Measurements from ENCODE around the gene BLTP1. TPM values are rescaled to one million over a fixed set of nuclear protein-coding genes. Genes with fewer than 3 reads are reported as not detected.

The BLTP1 gene
- total and polyA plus RNA-seq, 5 donors, result 14.6 to 55.2 (median 38.0) TPM

DNA sequence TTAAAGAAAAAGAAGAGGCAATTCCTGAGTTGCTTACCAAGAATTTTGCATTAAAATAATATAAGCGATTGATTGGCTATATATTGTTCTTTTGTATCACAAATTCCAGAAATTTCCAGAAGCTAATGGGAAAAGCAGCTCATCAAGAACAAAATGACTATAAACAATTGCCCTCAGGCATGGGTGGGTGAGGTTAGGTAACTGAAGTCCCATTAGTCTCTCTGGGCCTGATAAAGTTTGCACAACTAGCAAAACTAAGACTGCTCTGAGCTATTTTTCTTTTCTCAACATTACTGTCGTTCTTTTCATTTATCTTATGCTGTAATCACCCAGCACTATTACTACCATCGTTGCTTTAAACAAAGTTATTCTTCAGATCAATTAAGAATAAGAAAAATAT is 19.2 kb upstream of the BLTP1 start:
- WGBS, result 74% methylated on average over 3 of the region's 3 CpGs
- ATAC-seq, result no peak
- Histone ChIP-seq H3K4me3 (ENCODE audit: low read length) (no peak overlapping the region), H3K4me1 (ENCODE audit: control insufficient read depth, insufficient read depth, low read length) (no peaks in the 10 kb centered on the region), H3K9me3 (ENCODE audit: control insufficient read depth, low read length) (no peaks in the 10 kb centered on the region), H3K27ac (ENCODE audit: low read length) (no peak overlapping the region), H3K27me3 (ENCODE audit: control insufficient read depth, insufficient read depth) (no peaks in the 10 kb centered on the region)
- DNase-seq, result no peak
- intact Hi-C loops (cut with DNase I), result no loop called here

DNA sequence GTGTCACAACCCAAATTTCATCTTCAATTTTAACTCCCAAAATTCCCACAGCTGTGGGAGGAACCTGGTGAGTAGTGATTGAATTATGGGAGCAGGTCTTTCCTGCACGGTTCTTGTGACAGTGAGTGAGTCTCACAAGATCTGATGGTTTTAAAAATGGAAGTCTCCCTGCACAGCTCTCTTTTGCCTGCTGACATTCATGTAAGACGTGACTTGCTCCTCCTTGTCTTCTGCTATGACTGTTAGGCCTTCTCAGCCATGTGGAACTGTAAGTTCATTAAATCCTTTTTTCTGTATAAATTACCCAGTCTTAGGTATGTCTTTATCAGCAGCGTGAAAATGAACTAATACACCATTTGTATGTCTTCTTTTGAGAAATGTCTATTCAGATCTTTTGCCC is 13.0 kb upstream of the BLTP1 start:
- no peaks in the 10 kb centered on the region for H3K9me3 ChIP-seq (ENCODE audit: control insufficient read depth, low read length)
- 84% methylated on average over 3 of the region's 3 CpGs for WGBS
- H3K4me3 ChIP-seq (ENCODE audit: low read length), result no peak overlapping the region
- ATAC-seq (no peak), DNase-seq (no peak)
- intact Hi-C loops (cut with DNase I), result no loop called here
- H3K27me3 ChIP-seq (ENCODE audit: control insufficient read depth, insufficient read depth), result no peaks in the 10 kb centered on the region
- H3K27ac ChIP-seq (ENCODE audit: low read length), result no peak overlapping the region
- H3K4me1 ChIP-seq (ENCODE audit: control insufficient read depth, insufficient read depth, low read length), result no peaks in the 10 kb centered on the region

DNA sequence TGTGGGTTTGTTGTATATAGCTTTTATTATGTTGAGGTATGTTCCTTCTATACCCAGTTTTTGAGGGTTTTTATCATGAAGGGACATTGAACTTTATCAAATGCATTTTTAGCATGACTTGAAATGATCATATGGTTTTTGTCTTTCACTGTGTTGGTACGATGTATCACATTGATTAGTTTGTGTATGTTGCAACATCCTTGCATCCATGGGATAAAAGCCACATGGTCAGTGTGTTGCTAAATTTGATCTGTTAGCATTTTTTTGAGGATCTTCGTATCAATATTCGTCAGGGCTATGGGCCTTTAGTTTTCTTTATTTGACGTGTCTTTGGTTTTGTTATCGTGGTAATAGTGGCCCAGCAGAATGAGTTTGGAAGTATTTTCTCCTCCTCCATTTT is 11.3 kb upstream of the BLTP1 start:
- no peak for DNase-seq
- H3K9me3 ChIP-seq (ENCODE audit: control insufficient read depth, low read length), result no peaks in the 10 kb centered on the region
- no peaks in the 10 kb centered on the region for H3K27me3 ChIP-seq (ENCODE audit: control insufficient read depth, insufficient read depth)
- 90% methylated on average over 5 of the region's 5 CpGs for WGBS
- no peak for ATAC-seq
- intact Hi-C loops (cut with DNase I), result no loop called here
- no peak overlapping the region for H3K4me3 ChIP-seq (ENCODE audit: low read length)
- no peaks in the 10 kb centered on the region for H3K4me1 ChIP-seq (ENCODE audit: control insufficient read depth, insufficient read depth, low read length)
- no peak overlapping the region for H3K27ac ChIP-seq (ENCODE audit: low read length)

DNA sequence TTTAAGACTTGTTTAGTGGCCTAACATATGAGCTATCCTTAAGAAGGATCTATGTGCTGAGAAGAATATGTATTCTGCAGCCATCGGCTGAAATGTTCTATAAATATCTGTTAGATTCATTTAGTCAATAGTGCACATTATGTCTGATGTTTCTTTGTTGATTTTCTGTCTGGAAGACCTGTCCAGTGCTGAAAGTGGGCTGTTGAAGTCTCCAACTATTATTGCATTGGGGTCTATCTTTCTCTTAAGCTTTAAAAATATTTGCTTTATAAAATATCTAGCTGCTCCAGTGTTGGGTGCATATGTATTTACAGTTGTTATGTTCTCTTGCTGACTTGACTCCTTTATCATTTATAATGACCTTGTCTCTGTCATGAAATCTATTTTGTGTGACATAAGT is 9.4 kb upstream of the BLTP1 start:
- Histone ChIP-seq H3K4me3 (ENCODE audit: low read length) (no peak overlapping the region), H3K27me3 (ENCODE audit: control insufficient read depth, insufficient read depth) (no peaks in the 10 kb centered on the region), H3K4me1 (ENCODE audit: control insufficient read depth, insufficient read depth, low read length) (no peaks in the 10 kb centered on the region), H3K27ac (ENCODE audit: low read length) (no peak overlapping the region), H3K9me3 (ENCODE audit: control insufficient read depth, low read length) (no peaks in the 10 kb centered on the region)
- DNase-seq (no peak), ATAC-seq (no peak)
- intact Hi-C loops (cut with DNase I), result no loop called here
- 64% methylated on average over 1 of the region's 1 CpG for WGBS

DNA sequence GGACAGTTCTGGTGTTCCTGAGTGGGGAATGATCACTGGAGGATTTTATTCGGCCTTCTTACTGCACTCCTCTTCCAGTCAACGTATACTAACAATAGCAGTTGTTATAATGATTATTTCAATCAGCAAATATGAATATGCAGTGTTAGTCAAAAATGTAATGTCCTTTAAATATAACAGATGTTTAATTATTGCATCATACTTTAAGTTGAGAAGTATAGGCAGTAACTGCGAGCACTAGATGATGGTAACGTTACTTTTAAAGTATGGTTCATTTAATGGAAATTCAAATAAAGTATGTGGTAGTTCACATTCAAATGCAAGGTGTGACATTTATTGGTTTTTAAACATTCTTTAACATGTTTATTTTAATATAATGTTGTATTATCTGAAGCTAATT is 5.5 kb upstream of the BLTP1 start:
- no peak for ATAC-seq
- no peaks in the 10 kb centered on the region for H3K27me3 ChIP-seq (ENCODE audit: control insufficient read depth, insufficient read depth)
- WGBS, result 88% methylated on average over 4 of the region's 4 CpGs
- H3K9me3 ChIP-seq (ENCODE audit: control insufficient read depth, low read length), result no peaks in the 10 kb centered on the region
- no peaks in the 10 kb centered on the region for H3K4me1 ChIP-seq (ENCODE audit: control insufficient read depth, insufficient read depth, low read length)
- no peak overlapping the region for H3K27ac ChIP-seq (ENCODE audit: low read length)
- no peak overlapping the region for H3K4me3 ChIP-seq (ENCODE audit: low read length)
- DNase-seq, result no peak
- intact Hi-C loops (cut with DNase I), result no loop called here

DNA sequence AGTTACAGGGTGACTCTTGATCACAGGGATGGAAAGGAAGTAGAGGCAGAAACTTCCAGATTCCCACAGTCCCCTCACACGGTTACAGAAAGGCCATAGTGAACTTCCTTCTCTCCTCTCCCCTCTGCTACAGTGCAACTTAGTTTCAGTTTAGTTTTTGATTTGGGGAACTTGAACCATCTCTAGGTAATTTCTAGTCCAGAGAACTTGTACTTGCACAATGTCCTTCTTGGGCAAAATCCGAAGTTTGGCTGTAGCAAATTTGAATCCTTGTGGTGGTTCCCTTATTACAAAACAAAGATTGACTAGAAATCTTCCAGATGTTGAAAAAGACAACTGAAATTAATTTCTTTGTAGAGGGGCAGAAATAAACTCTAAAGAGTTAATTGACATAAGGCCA is 1.2 kb upstream of the BLTP1 start:
- intact Hi-C loops (cut with DNase I), result no loop called here
- ATAC-seq (no peak), DNase-seq (no peak)
- H3K27ac ChIP-seq (ENCODE audit: low read length), result no peak overlapping the region
- H3K4me1 ChIP-seq (ENCODE audit: control insufficient read depth, insufficient read depth, low read length), result no peaks in the 10 kb centered on the region
- 73% methylated on average over 2 of the region's 2 CpGs for WGBS
- H3K4me3 ChIP-seq (ENCODE audit: low read length), result peak overlapping the region; percentile 87
- no peaks in the 10 kb centered on the region for H3K9me3 ChIP-seq (ENCODE audit: control insufficient read depth, low read length)
- no peaks in the 10 kb centered on the region for H3K27me3 ChIP-seq (ENCODE audit: control insufficient read depth, insufficient read depth)

DNA sequence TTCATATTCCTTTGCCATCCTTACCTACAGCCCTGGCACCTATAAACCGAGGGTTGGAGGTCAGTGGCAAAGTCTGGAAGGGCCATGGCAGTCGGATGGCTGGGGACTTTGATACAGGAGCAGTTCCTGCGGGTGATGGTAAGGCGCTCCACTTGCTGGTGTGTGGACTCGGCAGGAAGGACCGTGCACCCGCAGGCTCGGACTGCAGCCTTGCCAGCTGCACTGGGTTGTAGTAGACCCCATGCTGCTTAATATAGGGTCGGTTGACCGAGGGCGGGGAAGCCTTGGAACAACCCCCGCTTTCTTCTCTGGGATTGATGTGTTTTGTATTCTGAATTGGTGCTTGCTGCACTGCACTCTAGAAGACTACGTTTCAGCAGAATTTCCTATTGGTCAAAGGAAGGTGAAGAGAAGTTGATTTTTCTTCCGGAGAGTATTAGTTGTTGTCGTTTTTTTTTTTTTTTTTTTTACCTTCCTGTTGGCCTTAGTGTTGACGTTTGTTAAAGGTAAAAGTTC is 638 bp downstream of the BLTP1 start:
- peak; percentile 74 to 75 for ATAC-seq
- Histone ChIP-seq H3K4me3 (ENCODE audit: low read length) (peak overlapping the region; percentile 87), H3K4me1 (ENCODE audit: control insufficient read depth, insufficient read depth, low read length) (no peaks in the 10 kb centered on the region), H3K9me3 (ENCODE audit: control insufficient read depth, low read length) (no peaks in the 10 kb centered on the region), H3K27ac (ENCODE audit: low read length) (peak overlapping the region; percentile 82), H3K27me3 (ENCODE audit: control insufficient read depth, insufficient read depth) (no peaks in the 10 kb centered on the region)
- peak; percentile 35 to 70 (median 69) for DNase-seq
- intact Hi-C loops (cut with DNase I), result no loop called here
- WGBS, result under 1% methylated on average over 16 of the region's 16 CpGs

DNA sequence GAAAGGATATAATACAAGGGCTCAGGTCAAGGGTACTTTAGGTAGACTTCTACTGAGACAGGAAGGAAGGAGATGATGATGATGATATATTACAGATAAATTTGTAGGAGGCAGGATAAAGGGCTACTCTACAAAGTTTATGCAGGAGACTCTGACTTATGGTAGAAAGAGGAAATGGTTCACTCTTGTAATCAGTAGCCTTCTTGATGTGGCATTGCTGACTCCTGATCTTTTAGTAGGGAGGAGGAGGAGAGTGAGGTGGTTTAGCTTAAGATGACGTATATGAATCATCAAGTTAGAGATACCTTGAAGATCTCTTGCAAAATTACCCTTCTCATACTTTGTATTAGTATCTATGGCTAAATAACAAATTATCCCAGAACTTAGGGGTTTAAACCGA is 4.7 kb downstream of the BLTP1 start:
- no peaks in the 10 kb centered on the region for H3K4me1 ChIP-seq (ENCODE audit: control insufficient read depth, insufficient read depth, low read length)
- no peaks in the 10 kb centered on the region for H3K27me3 ChIP-seq (ENCODE audit: control insufficient read depth, insufficient read depth)
- DNase-seq, result no peak
- H3K27ac ChIP-seq (ENCODE audit: low read length), result no peak overlapping the region
- no peak for ATAC-seq
- intact Hi-C loops (cut with DNase I), result no loop called here
- H3K4me3 ChIP-seq (ENCODE audit: low read length), result no peak overlapping the region
- WGBS, result 96% methylated on average over 2 of the region's 2 CpGs
- H3K9me3 ChIP-seq (ENCODE audit: control insufficient read depth, low read length), result no peaks in the 10 kb centered on the region

DNA sequence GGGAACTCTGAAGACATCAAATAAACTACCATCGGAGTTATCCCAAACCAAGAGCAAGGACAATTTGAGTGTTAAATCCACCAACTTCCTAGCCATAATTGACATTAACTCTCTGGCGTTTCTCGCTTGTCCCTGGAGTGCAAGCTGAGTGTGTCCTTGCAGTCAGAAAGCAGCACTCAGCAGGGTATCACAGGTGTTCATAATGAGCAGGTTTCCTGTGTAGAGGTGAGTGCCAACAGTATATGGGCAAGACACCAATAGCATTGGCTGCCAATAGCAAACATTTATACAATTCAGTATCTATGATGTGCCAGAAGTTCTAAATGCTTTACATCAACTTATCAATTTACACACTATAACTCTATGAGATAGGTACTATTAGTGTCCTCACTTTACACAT is 11.2 kb downstream of the BLTP1 start:
- no peaks in the 10 kb centered on the region for H3K27me3 ChIP-seq (ENCODE audit: control insufficient read depth, insufficient read depth)
- H3K27ac ChIP-seq (ENCODE audit: low read length), result no peak overlapping the region
- no peaks in the 10 kb centered on the region for H3K9me3 ChIP-seq (ENCODE audit: control insufficient read depth, low read length)
- no peak overlapping the region for H3K4me3 ChIP-seq (ENCODE audit: low read length)
- 90% methylated on average over 3 of the region's 3 CpGs for WGBS
- H3K4me1 ChIP-seq (ENCODE audit: control insufficient read depth, insufficient read depth, low read length), result peaks cover 3% of the 10 kb centered on the region
- intact Hi-C loops (cut with DNase I), result no loop called here
- no peak for ATAC-seq
- DNase-seq, result no peak

DNA sequence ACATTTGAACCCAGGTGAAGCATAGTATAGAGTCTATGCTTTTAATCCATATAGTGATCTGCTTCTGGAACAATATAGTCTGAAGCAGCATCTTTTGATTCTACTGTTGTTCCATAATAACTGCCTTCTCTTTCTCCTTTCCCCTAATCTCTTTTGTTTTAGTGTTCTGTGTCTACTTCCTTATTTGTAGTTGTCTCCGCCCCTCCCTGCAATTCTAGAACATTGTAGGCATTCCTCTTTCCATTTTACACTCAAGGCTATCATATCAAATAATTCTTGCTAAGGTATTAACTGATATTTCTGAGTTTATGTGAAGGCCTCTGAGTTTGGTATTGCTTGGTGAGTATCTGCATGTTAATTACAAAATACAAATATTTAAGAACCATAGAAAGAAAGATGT is 11.6 kb downstream of the BLTP1 start:
- intact Hi-C loops (cut with DNase I), result no loop called here

DNA sequence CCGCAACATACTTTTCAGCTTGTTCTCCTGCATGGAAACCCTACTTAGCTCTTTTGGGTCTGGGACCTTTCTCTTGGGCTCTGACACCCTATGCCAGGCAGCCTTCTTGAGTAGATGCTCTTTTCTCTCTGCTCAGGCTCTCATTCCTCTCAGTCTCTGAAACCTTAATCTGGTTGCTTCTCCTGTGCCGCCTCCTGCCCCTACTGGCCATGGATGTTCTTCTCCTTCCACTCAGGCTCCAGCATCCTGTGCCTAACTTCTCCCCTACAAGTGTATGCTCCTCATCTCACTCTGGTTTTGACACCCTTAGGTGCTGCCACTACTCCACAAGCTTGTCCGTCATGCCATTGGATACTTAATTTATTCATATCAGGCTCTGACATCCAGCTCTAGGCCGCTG is 15.2 kb downstream of the BLTP1 start:
- intact Hi-C loops (cut with DNase I), result no loop called here
- ATAC-seq, result no peak

More for the DNA sequence above, 11.6 kb downstream of the BLTP1 start:
- Histone ChIP-seq H3K27me3 (ENCODE audit: control insufficient read depth, insufficient read depth) (no peaks in the 10 kb centered on the region), H3K9me3 (ENCODE audit: control insufficient read depth, low read length) (no peaks in the 10 kb centered on the region), H3K4me1 (ENCODE audit: control insufficient read depth, insufficient read depth, low read length) (peaks cover 3% of the 10 kb centered on the region), H3K4me3 (ENCODE audit: low read length) (no peak overlapping the region), H3K27ac (ENCODE audit: low read length) (no peak overlapping the region)
- 92% methylated on average over 1 of the region's 1 CpG for WGBS
- ATAC-seq (no peak), DNase-seq (no peak)

DNA sequence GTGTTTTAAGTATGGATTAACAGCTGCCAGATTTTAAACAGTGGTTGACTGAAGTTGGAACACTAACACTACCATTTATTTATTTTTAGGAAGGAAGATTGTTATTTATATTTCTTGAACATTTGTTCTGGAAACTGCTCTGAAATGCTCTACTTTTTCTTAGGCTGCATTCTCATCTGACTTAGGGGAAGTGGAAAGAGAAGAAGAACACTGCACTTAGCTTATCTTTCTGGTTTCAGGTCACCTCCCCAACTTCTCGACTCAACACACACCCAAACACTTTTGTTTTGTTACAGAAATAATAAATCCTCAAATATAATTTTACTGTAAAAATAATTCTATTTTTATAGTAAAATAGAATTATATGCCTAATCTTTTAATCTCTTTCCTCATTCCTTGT is 18.6 kb downstream of the BLTP1 start:
- DNase-seq (no peak), ATAC-seq (no peak)
- H3K4me1 ChIP-seq (ENCODE audit: control insufficient read depth, insufficient read depth, low read length), result peaks cover 3% of the 10 kb centered on the region
- intact Hi-C loops (cut with DNase I), result no loop called here
- no peak overlapping the region for H3K27ac ChIP-seq (ENCODE audit: low read length)
- H3K9me3 ChIP-seq (ENCODE audit: control insufficient read depth, low read length), result no peaks in the 10 kb centered on the region
- no peaks in the 10 kb centered on the region for H3K27me3 ChIP-seq (ENCODE audit: control insufficient read depth, insufficient read depth)
- WGBS, result 13% methylated on average over 1 of the region's 1 CpG
- H3K4me3 ChIP-seq (ENCODE audit: low read length), result no peak overlapping the region

More for the DNA sequence above, 15.2 kb downstream of the BLTP1 start:
- H3K9me3 ChIP-seq (ENCODE audit: control insufficient read depth, low read length), result no peaks in the 10 kb centered on the region
- DNase-seq, result no peak
- H3K27me3 ChIP-seq (ENCODE audit: control insufficient read depth, insufficient read depth), result no peaks in the 10 kb centered on the region
- H3K4me3 ChIP-seq (ENCODE audit: low read length), result no peak overlapping the region
- WGBS, result 87% methylated on average over 4 of the region's 4 CpGs
- H3K27ac ChIP-seq (ENCODE audit: low read length), result no peak overlapping the region
- peaks cover 3% of the 10 kb centered on the region for H3K4me1 ChIP-seq (ENCODE audit: control insufficient read depth, insufficient read depth, low read length)
